Fibroblast of skin of back (primary cell): Measurements from ENCODE around the gene PPP2R5D.
A peak's percentile ranks its signal among the peaks of the same experiment; 100 is the strongest.

Experiments used
- DNase-seq: peaks from one replicate; pipeline ENCODE4 v3.0.0-alpha.2; 2013

The PPP2R5D gene

GRCh38 chr6:42963855-42964605 is 20.3 kb upstream of the PPP2R5D start:
- DNase-seq, result peak; percentile 59

GRCh38 chr6:42966571-42966970 is 17.8 kb upstream of the PPP2R5D start:
- no peak for DNase-seq

GRCh38 chr6:42967228-42967627 is 17.1 kb upstream of the PPP2R5D start:
- no peak for DNase-seq

- no peak for DNase-seq
Measured at GRCh38 chr6:42968126-42968701, 16.2 kb upstream of the PPP2R5D start.

- no peak for DNase-seq
Measured at GRCh38 chr6:42968783-42969182, 15.6 kb upstream of the PPP2R5D start.

- DNase-seq, result no peak
Measured at GRCh38 chr6:42969431-42969830, 14.9 kb upstream of the PPP2R5D start.

- no peak for DNase-seq
Measured at GRCh38 chr6:42969934-42970333, 14.4 kb upstream of the PPP2R5D start.

GRCh38 chr6:42970871-42971612 is 13.3 kb upstream of the PPP2R5D start:
- DNase-seq, result peak; percentile 56

GRCh38 chr6:42971746-42972327 is 12.5 kb upstream of the PPP2R5D start:
- DNase-seq, result no peak

GRCh38 chr6:42973926-42974325 is 10.4 kb upstream of the PPP2R5D start:
- DNase-seq, result no peak

- no peak for DNase-seq
Measured at GRCh38 chr6:42974919-42975505, 9.4 kb upstream of the PPP2R5D start.

GRCh38 chr6:42978487-42978838 is 5.9 kb upstream of the PPP2R5D start:
- DNase-seq, result peak; percentile 51

GRCh38 chr6:42978839-42979522 is 5.4 kb upstream of the PPP2R5D start, which contains the start of gene PEX6:
PEX6 (minus strand) TSS chr6:42979181; CDS start chr6:42979150, 31 bp downstream.
- DNase-seq, result peak; percentile 90

GRCh38 chr6:42979523-42980177 is 4.7 kb upstream of the PPP2R5D start:
- peak; percentile 23 for DNase-seq

- DNase-seq, result no peak
Measured at GRCh38 chr6:42981836-42982235, 2.5 kb upstream of the PPP2R5D start.

GRCh38 chr6:42984924-42985475 is 630 bp downstream of the PPP2R5D start:
- no peak for DNase-seq

GRCh38 chr6:42987533-42988451 is 3.4 kb downstream of the PPP2R5D start:
- no peak for DNase-seq

- no peak for DNase-seq
Measured at GRCh38 chr6:42988486-42989020, 4.2 kb downstream of the PPP2R5D start.

- no peak for DNase-seq
Measured at GRCh38 chr6:42989923-42990322, 5.6 kb downstream of the PPP2R5D start.

GRCh38 chr6:42993445-42993844 is 9.1 kb downstream of the PPP2R5D start:
- DNase-seq, result peak; percentile 17
